NCI-H345 (cell line): Measurements from ENCODE around the gene SYS1.
A peak's percentile ranks its signal among the peaks of the same experiment; 100 is the strongest.

ENCODE experiments used
- DNase-seq: peaks from one replicate; lab custom pipeline; 2025; lab: John Stamatoyannopoulos, UW

The SYS1 gene

DNA sequence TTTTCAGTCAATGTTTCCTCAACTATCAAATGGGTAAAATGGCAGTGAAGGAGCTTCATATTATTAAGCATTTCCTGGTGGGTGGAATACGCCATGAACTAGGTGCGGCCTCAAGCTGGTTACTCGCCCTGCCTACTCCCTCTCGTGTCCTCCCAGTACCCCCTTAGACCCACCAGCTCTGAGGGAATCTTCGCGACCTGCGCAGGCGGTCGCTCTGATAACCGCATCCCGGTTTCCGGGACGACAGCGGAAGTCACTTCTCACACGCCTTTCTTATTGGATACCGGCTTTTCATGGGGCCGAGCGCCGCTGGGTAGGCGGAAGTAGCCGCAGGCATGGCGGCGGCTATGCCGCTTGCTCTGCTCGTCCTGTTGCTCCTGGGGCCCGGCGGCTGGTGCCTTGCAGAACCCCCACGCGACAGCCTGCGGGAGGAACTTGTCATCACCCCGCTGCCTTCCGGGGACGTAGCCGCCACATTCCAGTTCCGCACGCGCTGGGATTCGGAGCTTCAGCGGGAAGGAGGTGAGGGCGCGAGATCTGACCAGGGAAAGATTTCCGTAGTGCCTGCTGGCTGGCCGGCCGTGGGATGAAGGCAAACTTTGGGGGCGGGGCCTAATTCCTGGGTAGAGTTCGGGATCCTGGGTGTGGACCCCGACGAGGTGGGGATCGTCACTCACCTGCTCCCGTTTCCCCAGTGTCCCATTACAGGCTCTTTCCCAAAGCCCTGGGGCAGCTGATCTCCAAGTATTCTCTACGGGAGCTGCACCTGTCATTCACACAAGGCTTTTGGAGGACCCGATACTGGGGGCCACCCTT, 53.1 kb downstream of the SYS1 start, which contains the start of gene PIGT:
TSS of gene PIGT (plus strand) at position 320 of the 816 bp plus-strand sequence. CDS start at position 336, 16 bp downstream.
- peak; percentile 94 for DNase-seq

GRCh38 chr20:45416917-45417316, 54.0 kb downstream of the SYS1 start:
- no peak for DNase-seq
